GM21367 (cell line): ENCODE data around the gene IL6R.

ENCODE experiments used
- ATAC-seq: cut with Tn5 transposase; IDR thresholded peaks from one replicate; pipeline ENCODE4 v1.9.1; 2021; ENCODE audit not compliant: unreplicated experiment

The IL6R gene

GRCh38 chr1:154423988-154424326, 18.8 kb downstream of the IL6R start:
- ATAC-seq, result no peak

- no peak for ATAC-seq
Measured at GRCh38 chr1:154425172-154425571, 20.0 kb downstream of the IL6R start.

GRCh38 chr1:154427173-154428139, 22.3 kb downstream of the IL6R start:
- ATAC-seq, result no peak

GRCh38 chr1:154429118-154429517, 24.0 kb downstream of the IL6R start:
- ATAC-seq, result no peak

- no peak for ATAC-seq
Measured at GRCh38 chr1:154429841-154430611, 24.9 kb downstream of the IL6R start.

GRCh38 chr1:154430903-154431302, 25.8 kb downstream of the IL6R start:
- ATAC-seq, result no peak

GRCh38 chr1:154431586-154432373, 26.6 kb downstream of the IL6R start:
- no peak for ATAC-seq

GRCh38 chr1:154433161-154433764, 28.1 kb downstream of the IL6R start:
- ATAC-seq, result no peak

- no peak for ATAC-seq
Measured at GRCh38 chr1:154434346-154435085, 29.4 kb downstream of the IL6R start.

GRCh38 chr1:154435599-154436200, 30.6 kb downstream of the IL6R start:
- ATAC-seq, result no peak

- no peak for ATAC-seq
Measured at GRCh38 chr1:154436433-154436832, 31.3 kb downstream of the IL6R start.

- no peak for ATAC-seq
Measured at GRCh38 chr1:154440036-154440804, 35.1 kb downstream of the IL6R start.

- ATAC-seq, result no peak
Measured at GRCh38 chr1:154441241-154441888, 36.2 kb downstream of the IL6R start.

- ATAC-seq, result no peak
Measured at GRCh38 chr1:154442006-154442740, 37.0 kb downstream of the IL6R start.

- ATAC-seq, result no peak
Measured at GRCh38 chr1:154443274-154444013, 38.3 kb downstream of the IL6R start.

GRCh38 chr1:154445040-154445472, 39.9 kb downstream of the IL6R start:
- ATAC-seq, result peak; percentile 42

GRCh38 chr1:154446292-154446691, 41.1 kb downstream of the IL6R start:
- ATAC-seq, result no peak
